ENCODE data around the gene TLE4.

GRCh38 chr9:79707589-79707988 is 135.8 kb downstream of the TLE4 start:
- no peak for TF ChIP-seq CTCF (conservative IDR thresholded peaks at IDR 0.05; ENCODE audit: low read depth, low read length)
- TF ChIP-seq EZH2 (IDR thresholded peaks at IDR 0.05; ENCODE audit: low read length, unreplicated experiment), result no peak

Measured in PC-3 (cell line).